Measurements from ENCODE around the gene STX1B. TPM values are rescaled to one million over a fixed set of nuclear protein-coding genes. Genes with fewer than 3 reads are reported as not detected.
A peak's percentile ranks its signal among the peaks of the same experiment; 100 is the strongest.

STX1B gene
- total and polyA plus RNA-seq, 4 donors = 0.13 to 2.2 (median 0.89) TPM

DNA sequence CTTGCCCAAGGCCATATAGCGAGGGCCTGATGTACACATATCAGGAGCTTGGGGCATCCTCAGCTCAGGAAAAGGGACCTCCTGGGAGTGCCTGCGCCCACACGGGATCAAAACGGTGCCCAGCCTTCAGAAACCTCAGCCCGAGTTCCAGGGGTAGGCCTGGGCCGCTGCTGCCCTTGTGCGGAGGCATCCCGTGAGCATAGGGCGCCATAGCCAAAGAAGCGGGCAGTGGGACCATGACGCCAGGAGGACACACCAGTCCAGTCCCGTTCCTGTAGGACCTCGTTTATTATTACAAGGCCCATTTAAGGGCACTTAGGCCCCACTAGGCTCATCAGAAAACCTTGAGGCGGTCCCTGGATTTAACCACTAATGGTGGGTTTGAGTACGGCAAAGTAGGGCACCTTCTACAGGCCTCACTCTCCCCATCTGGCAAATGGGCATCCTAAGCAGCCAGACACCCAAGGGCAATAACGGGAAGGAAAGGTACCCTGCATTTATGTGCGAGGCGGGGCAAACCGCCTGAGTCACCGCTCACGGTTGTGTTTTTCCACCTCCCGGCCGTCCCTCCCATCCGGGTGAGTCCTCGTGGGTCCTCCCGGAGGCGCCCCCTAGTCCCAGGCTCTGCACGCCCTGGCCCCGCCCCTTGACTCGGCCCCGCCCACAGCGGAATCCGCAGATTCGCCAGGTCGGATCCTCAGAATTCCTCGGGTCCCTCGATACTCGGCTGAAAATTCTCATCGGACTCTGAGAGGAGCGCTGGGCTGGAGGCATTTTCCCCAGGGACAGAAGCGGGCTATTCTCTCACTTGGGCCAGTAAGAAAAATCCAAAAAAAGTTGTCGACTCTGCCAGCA lies 53.6 kb downstream of the STX1B start:
- 24 to 25% methylated on average over 42 of the region's 42 CpGs for WGBS, 2 donors
- ATAC-seq (ENCODE audit: low FRiP score) = peak; percentile 89
- Histone ChIP-seq H3K9me3 (ENCODE audit: control insufficient read depth, low read length) (no peaks in the 10 kb centered on the region), H3K4me3 (ENCODE audit: low read length in 2 of 2) (peak overlapping the region; percentile 44 to 63), H3K4me1 (ENCODE audit: control insufficient read depth in 1 of 2, insufficient read depth in 2 of 2, low read length in 2 of 2) (no peaks in the 10 kb centered on the region), H3K27me3 (ENCODE audit: control insufficient read depth in 1 of 2, insufficient read depth in 2 of 2, low read length in 1 of 2) (no peaks in the 10 kb centered on the region), H3K36me3 (ENCODE audit: control insufficient read depth in 1 of 2, insufficient read depth in 2 of 2, low read length in 1 of 2) (peaks cover 0 to 6% of the 10 kb centered on the region in 2 donors), H3K27ac (ENCODE audit: low read depth in 1 of 2, low read length in 2 of 2) (peak overlapping the region; percentile 46 to 91)
- DNase-seq = peak; percentile 91 to 95
- intact Hi-C loops (cut with DNase I) = loop anchor here in 1 of 2 donors (10.0 kb wide), 1 partner anchor 118 kb away; the partner anchor contains the start of genes ZNF646 and ZNF668

DNA sequence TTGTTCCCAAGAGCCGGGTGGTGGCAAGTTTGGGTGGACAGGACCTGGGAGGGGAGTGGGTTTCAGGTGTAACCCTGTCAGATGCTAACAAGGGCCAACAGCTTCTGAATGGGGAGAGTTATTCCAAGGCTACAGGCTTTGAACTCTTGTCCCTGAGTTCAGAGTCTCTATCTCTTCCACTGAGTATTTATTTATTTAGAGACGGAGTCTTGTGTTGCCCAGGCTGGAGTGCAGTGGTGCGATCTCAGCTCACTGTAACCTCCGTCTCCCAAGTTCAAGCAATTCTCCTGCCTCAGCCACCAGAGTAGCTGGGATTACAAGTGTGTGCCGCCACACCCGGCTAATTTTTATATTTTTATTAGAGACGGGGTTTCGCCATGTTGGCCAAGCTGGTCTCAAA lies 55.4 kb downstream of the STX1B start:
- intact Hi-C loops (cut with DNase I) = loop anchor here in 1 of 2 donors (10.0 kb wide), 1 partner anchor 120 kb away; the partner anchor contains the start of genes ZNF646 and ZNF668
- no peaks in the 10 kb centered on the region for H3K4me1 ChIP-seq (ENCODE audit: control insufficient read depth in 1 of 2, insufficient read depth in 2 of 2, low read length in 2 of 2)
- H3K36me3 ChIP-seq (ENCODE audit: control insufficient read depth in 1 of 2, insufficient read depth in 2 of 2, low read length in 1 of 2) = no peaks in the 10 kb centered on the region
- H3K9me3 ChIP-seq (ENCODE audit: control insufficient read depth, low read length) = no peaks in the 10 kb centered on the region
- H3K27ac ChIP-seq (ENCODE audit: low read depth in 1 of 2, low read length in 2 of 2) = no peak overlapping the region
- no peak overlapping the region for H3K4me3 ChIP-seq (ENCODE audit: low read length in 2 of 2)
- ATAC-seq (ENCODE audit: low FRiP score) = no peak
- DNase-seq = no peak
- 66 to 68% methylated on average over 8 of the region's 8 CpGs for WGBS, 2 donors
- H3K27me3 ChIP-seq (ENCODE audit: control insufficient read depth in 1 of 2, insufficient read depth in 2 of 2, low read length in 1 of 2) = no peaks in the 10 kb centered on the region

DNA sequence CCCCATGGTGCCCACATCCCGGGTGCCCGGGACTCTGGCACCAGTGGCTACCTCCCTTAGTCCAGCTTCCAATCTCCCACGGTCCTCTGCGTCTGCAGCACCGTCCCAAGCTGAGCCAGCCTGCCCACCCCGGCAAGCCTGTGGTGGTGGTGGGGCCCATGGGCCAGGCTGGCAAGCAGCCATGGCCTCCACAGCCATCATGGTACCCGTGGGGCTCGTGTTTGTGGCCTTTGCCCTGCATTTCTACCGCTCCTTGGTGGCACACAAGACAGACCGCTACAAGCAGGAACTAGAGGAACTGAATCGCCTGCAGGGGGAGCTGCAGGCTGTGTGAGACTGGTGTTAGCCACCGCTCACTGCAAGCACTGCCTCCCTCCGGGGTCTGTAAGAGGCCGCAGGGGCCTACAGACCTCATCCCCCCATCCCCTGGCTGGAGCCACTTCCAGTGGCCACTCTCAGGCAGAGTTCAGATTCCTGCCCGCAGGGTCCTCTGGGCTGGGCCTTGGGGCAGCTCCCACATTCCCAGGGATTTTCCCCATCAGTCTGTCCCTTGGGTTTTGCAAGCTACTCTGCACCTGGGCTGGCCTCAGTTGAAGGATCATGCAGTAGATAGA lies 56.8 kb downstream of the STX1B start:
- peak; percentile 78 to 84 for DNase-seq
- Histone ChIP-seq H3K9me3 (ENCODE audit: control insufficient read depth, low read length) (no peaks in the 10 kb centered on the region), H3K27ac (ENCODE audit: low read depth in 1 of 2, low read length in 2 of 2) (no peak overlapping the region), H3K4me1 (ENCODE audit: control insufficient read depth in 1 of 2, insufficient read depth in 2 of 2, low read length in 2 of 2) (no peaks in the 10 kb centered on the region), H3K4me3 (ENCODE audit: low read length in 2 of 2) (no peak overlapping the region), H3K36me3 (ENCODE audit: control insufficient read depth in 1 of 2, insufficient read depth in 2 of 2, low read length in 1 of 2) (no peaks in the 10 kb centered on the region), H3K27me3 (ENCODE audit: control insufficient read depth in 1 of 2, insufficient read depth in 2 of 2, low read length in 1 of 2) (no peaks in the 10 kb centered on the region)
- intact Hi-C loops (cut with DNase I) = loop anchor here in 1 of 2 donors (10.0 kb wide), 1 partner anchor 121 kb away; the partner anchor contains the start of genes ZNF646 and ZNF668
- ATAC-seq (ENCODE audit: low FRiP score) = no peak
- 22 to 24% methylated on average over 15 of the region's 15 CpGs for WGBS, 2 donors

DNA sequence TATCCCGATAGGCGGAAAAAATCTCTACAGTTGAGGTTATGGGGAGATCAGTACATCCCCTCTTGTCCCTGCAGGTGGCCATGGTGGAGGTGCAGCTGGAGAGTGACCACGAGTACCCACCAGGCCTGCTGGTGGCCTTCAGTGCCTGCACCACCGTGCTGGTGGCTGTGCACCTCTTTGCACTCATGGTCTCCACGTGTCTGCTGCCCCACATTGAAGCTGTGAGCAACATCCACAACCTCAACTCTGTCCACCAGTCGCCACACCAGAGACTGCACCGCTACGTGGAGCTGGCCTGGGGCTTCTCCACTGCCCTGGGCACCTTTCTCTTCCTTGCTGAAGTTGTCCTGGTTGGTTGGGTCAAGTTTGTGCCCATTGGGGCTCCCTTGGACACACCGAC lies 57.3 kb downstream of the STX1B start:
- Histone ChIP-seq H3K36me3 (ENCODE audit: control insufficient read depth in 1 of 2, insufficient read depth in 2 of 2, low read length in 1 of 2) (no peaks in the 10 kb centered on the region), H3K4me1 (ENCODE audit: control insufficient read depth in 1 of 2, insufficient read depth in 2 of 2, low read length in 2 of 2) (no peaks in the 10 kb centered on the region), H3K27ac (ENCODE audit: low read depth in 1 of 2, low read length in 2 of 2) (no peak overlapping the region), H3K27me3 (ENCODE audit: control insufficient read depth in 1 of 2, insufficient read depth in 2 of 2, low read length in 1 of 2) (no peaks in the 10 kb centered on the region), H3K4me3 (ENCODE audit: low read length in 2 of 2) (no peak overlapping the region), H3K9me3 (ENCODE audit: control insufficient read depth, low read length) (no peaks in the 10 kb centered on the region)
- intact Hi-C loops (cut with DNase I) = loop anchor here in 1 of 2 donors (10.0 kb wide), 1 partner anchor 122 kb away; the partner anchor contains the start of genes ZNF646 and ZNF668
- no peak for ATAC-seq (ENCODE audit: low FRiP score)
- WGBS, 2 donors = 78 to 83% methylated on average over 9 of the region's 9 CpGs
- DNase-seq = no peak

DNA sequence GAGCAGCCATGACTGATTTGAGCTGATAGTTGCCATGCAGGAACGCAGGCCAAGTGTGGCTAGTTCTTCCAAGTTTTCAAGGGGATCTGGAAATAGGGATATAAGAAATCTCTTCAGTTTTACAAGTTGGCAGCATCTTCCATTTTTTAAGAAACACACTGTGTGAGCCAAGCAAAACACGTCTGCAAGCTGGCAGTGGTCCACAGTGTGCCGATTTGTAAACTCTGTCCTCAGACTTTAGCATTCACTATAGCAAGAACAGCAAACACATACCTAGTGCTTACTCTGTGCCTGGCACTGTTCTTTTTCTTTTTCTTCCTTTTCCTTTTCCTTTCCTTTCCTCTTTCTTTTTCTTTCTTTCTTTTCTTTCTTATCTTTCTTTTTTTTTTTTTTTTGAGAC lies 58.7 kb downstream of the STX1B start:
- H3K9me3 ChIP-seq (ENCODE audit: control insufficient read depth, low read length) = no peaks in the 10 kb centered on the region
- H3K27me3 ChIP-seq (ENCODE audit: control insufficient read depth in 1 of 2, insufficient read depth in 2 of 2, low read length in 1 of 2) = no peaks in the 10 kb centered on the region
- no peak for ATAC-seq (ENCODE audit: low FRiP score)
- 3 to 4% methylated on average over 3 of the region's 3 CpGs for WGBS, 2 donors
- peaks cover 0 to 2% of the 10 kb centered on the region in 2 donors for H3K36me3 ChIP-seq (ENCODE audit: control insufficient read depth in 1 of 2, insufficient read depth in 2 of 2, low read length in 1 of 2)
- intact Hi-C loops (cut with DNase I) = loop anchor here in 1 of 2 donors (10.0 kb wide), 1 partner anchor 123 kb away; the partner anchor contains the start of genes ZNF646 and ZNF668
- DNase-seq = peak; percentile 88 to 92
- H3K4me3 ChIP-seq (ENCODE audit: low read length in 2 of 2) = no peak overlapping the region
- H3K27ac ChIP-seq (ENCODE audit: low read depth in 1 of 2, low read length in 2 of 2) = no peak overlapping the region
- H3K4me1 ChIP-seq (ENCODE audit: control insufficient read depth in 1 of 2, insufficient read depth in 2 of 2, low read length in 2 of 2) = no peaks in the 10 kb centered on the region

DNA sequence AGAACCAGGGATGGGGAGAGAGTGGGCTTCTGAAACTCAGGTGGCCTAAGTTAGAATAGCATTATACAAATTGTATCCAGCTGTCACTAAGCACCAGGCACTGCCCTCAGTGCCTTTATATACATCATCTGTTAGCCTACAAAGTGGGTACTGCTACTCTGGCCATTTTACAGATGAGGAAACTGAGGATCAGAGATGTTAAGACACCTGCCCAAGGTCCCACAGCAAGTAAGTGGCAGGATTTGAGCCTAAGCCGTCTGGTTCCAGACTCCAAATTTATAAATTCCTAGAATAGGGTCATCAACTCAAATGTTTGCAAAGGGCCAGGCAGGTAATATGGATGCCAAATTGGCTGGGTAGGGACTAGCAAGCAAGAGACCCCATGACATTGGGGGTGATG lies 59.2 kb downstream of the STX1B start:
- no peaks in the 10 kb centered on the region for H3K9me3 ChIP-seq (ENCODE audit: control insufficient read depth, low read length)
- 7 to 10% methylated on average over 1 of the region's 1 CpG for WGBS, 2 donors
- no peaks in the 10 kb centered on the region for H3K27me3 ChIP-seq (ENCODE audit: control insufficient read depth in 1 of 2, insufficient read depth in 2 of 2, low read length in 1 of 2)
- intact Hi-C loops (cut with DNase I) = loop anchor here in 1 of 2 donors (10.0 kb wide), 1 partner anchor 124 kb away; the partner anchor contains the start of genes ZNF646 and ZNF668
- no peak overlapping the region for H3K4me3 ChIP-seq (ENCODE audit: low read length in 2 of 2)
- H3K27ac ChIP-seq (ENCODE audit: low read depth in 1 of 2, low read length in 2 of 2) = peak overlapping the region in 1 of 2 donors; percentile 34
- H3K4me1 ChIP-seq (ENCODE audit: control insufficient read depth in 1 of 2, insufficient read depth in 2 of 2, low read length in 2 of 2) = no peaks in the 10 kb centered on the region
- peaks cover 0 to 3% of the 10 kb centered on the region in 2 donors for H3K36me3 ChIP-seq (ENCODE audit: control insufficient read depth in 1 of 2, insufficient read depth in 2 of 2, low read length in 1 of 2)
- DNase-seq (no peak), ATAC-seq (ENCODE audit: low FRiP score) (no peak)

DNA sequence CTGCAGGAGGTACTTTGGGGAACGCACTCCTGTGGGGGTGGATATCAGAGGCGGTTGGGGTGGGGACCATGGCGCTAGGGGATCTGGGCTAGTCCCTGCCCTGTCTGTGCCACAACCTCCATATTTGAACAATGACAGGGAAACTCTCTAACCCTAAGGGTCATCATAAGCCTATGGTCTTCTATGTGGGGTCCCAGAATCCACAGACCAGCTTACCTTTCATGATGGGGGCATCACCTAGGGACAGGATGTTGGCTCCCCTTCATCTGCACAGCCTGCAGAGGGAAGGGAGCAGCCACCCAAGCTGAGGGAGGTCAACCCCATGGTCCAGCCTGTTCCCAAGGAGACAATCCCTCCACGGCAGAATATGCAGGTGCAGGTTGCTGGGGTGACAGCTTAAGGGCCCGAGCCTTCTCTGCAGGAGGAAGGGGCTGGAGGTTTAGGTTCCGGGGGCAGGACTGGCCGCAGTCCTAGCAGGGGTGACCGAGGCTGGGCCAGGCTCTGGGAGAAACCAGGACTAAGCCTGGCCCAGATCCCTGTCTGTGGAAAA lies 59.8 kb downstream of the STX1B start:
- Histone ChIP-seq H3K4me1 (ENCODE audit: control insufficient read depth in 1 of 2, insufficient read depth in 2 of 2, low read length in 2 of 2) (no peaks in the 10 kb centered on the region), H3K36me3 (ENCODE audit: control insufficient read depth in 1 of 2, insufficient read depth in 2 of 2, low read length in 1 of 2) (peaks cover 0 to 3% of the 10 kb centered on the region in 2 donors), H3K27me3 (ENCODE audit: control insufficient read depth in 1 of 2, insufficient read depth in 2 of 2, low read length in 1 of 2) (no peaks in the 10 kb centered on the region), H3K27ac (ENCODE audit: low read depth in 1 of 2, low read length in 2 of 2) (no peak overlapping the region), H3K9me3 (ENCODE audit: control insufficient read depth, low read length) (no peaks in the 10 kb centered on the region), H3K4me3 (ENCODE audit: low read length in 2 of 2) (no peak overlapping the region)
- intact Hi-C loops (cut with DNase I) = loop anchor here in 1 of 2 donors (10.0 kb wide), 1 partner anchor 124 kb away; the partner anchor contains the start of genes ZNF646 and ZNF668
- DNase-seq = no peak
- ATAC-seq (ENCODE audit: low FRiP score) = no peak
- WGBS, 2 donors = 75 to 79% methylated on average over 8 of the region's 8 CpGs

Data from aorta (tissue), 5 donors.